Endothelial cell (in vitro differentiated cells): ENCODE results near the gene ASCL5. TPM values are rescaled to one million over a fixed set of nuclear protein-coding genes. Genes with fewer than 3 reads are reported as not detected.

Experiments
- DNase-seq: peaks from one replicate; pipeline ENCODE4 v3.0.0; 2021; ENCODE audit warnings: low spot score
- H3K27ac Mint-ChIP-seq: one replicate; pipeline ENCODE4 v1.8.0; 2021; ENCODE audit warnings: mixed read lengths, inconsistent platforms; ENCODE audit not compliant: unreplicated experiment
- H3K27me3 Mint-ChIP-seq: one replicate; pipeline ENCODE4 v1.8.0; 2021; ENCODE audit warnings: mild to moderate bottlenecking, moderate library complexity, mixed read lengths, inconsistent platforms; ENCODE audit not compliant: unreplicated experiment
- H3K36me3 Mint-ChIP-seq: one replicate; pipeline ENCODE4 v1.8.0; 2021; ENCODE audit warnings: mild to moderate bottlenecking, low read depth, mixed read lengths, inconsistent platforms; ENCODE audit not compliant: unreplicated experiment
- H3K4me1 Mint-ChIP-seq: one replicate; pipeline ENCODE4 v1.8.0; 2021; ENCODE audit warnings: mild to moderate bottlenecking, mixed read lengths, inconsistent platforms; ENCODE audit not compliant: unreplicated experiment
- H3K4me3 Mint-ChIP-seq: one replicate; pipeline ENCODE4 v1.8.0; 2021; ENCODE audit warnings: mild to moderate bottlenecking, mixed read lengths, inconsistent platforms; ENCODE audit not compliant: unreplicated experiment
- H3K9me3 Mint-ChIP-seq: one replicate; pipeline ENCODE4 v1.8.0; 2021; ENCODE audit warnings: mixed read lengths, inconsistent platforms; ENCODE audit not compliant: unreplicated experiment
- total RNA-seq: library from RNA; stranded (reverse); fragmentation: NEBNext Ultra II Directional; extraction: Animal tissue kit (Norgen Biotek cat#: 25700); gene quantifications from one replicate; pipeline ENCODE4 v1.2.1, GENCODE V29; 2021; ENCODE audit not compliant: unreplicated experiment
- TF ChIP-seq, protein P1 (sequence below): fragments of 200-600 bp; sonication (generic); IDR thresholded peaks from one replicate; pipeline ENCODE4 v1.5.0; 2021; ENCODE audit warnings: antibody characterized with exemption; ENCODE audit not compliant: unreplicated experiment

The ASCL5 gene
- total RNA-seq, 1 donor from 2014 or later, result not detected

DNA sequence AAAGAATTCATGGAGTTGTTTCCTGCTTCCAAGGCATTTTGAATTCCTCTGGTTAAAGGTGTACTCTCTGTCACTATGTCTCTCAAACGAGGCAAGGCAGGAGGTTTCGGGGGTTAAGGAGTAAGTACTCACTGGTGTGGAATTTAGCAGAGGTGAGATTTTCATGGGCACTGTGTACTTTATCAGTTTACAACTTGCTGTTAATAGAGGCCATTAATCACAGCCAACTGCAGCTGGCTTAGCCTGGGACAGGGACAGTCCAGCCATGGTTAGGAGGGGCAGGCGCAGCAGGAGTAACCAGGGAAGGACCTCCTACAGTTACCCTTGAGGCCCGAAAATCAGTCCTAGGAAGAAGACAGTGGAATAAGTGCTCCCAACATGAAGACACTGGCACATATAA lies 45.3 kb upstream of the ASCL5 start:
- Mint-ChIP-seq H3K9me3 (no peaks in the 10 kb centered on the region), H3K27me3 (peaks cover 6% of the 10 kb centered on the region), H3K4me1 (peaks cover 7% of the 10 kb centered on the region), H3K36me3 (no peaks in the 10 kb centered on the region), H3K27ac (no peak overlapping the region), H3K4me3 (no peak overlapping the region)
- no peak for DNase-seq
- TF ChIP-seq, protein P1, sequence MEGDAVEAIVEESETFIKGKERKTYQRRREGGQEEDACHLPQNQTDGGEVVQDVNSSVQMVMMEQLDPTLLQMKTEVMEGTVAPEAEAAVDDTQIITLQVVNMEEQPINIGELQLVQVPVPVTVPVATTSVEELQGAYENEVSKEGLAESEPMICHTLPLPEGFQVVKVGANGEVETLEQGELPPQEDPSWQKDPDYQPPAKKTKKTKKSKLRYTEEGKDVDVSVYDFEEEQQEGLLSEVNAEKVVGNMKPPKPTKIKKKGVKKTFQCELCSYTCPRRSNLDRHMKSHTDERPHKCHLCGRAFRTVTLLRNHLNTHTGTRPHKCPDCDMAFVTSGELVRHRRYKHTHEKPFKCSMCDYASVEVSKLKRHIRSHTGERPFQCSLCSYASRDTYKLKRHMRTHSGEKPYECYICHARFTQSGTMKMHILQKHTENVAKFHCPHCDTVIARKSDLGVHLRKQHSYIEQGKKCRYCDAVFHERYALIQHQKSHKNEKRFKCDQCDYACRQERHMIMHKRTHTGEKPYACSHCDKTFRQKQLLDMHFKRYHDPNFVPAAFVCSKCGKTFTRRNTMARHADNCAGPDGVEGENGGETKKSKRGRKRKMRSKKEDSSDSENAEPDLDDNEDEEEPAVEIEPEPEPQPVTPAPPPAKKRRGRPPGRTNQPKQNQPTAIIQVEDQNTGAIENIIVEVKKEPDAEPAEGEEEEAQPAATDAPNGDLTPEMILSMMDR, result no peak

DNA sequence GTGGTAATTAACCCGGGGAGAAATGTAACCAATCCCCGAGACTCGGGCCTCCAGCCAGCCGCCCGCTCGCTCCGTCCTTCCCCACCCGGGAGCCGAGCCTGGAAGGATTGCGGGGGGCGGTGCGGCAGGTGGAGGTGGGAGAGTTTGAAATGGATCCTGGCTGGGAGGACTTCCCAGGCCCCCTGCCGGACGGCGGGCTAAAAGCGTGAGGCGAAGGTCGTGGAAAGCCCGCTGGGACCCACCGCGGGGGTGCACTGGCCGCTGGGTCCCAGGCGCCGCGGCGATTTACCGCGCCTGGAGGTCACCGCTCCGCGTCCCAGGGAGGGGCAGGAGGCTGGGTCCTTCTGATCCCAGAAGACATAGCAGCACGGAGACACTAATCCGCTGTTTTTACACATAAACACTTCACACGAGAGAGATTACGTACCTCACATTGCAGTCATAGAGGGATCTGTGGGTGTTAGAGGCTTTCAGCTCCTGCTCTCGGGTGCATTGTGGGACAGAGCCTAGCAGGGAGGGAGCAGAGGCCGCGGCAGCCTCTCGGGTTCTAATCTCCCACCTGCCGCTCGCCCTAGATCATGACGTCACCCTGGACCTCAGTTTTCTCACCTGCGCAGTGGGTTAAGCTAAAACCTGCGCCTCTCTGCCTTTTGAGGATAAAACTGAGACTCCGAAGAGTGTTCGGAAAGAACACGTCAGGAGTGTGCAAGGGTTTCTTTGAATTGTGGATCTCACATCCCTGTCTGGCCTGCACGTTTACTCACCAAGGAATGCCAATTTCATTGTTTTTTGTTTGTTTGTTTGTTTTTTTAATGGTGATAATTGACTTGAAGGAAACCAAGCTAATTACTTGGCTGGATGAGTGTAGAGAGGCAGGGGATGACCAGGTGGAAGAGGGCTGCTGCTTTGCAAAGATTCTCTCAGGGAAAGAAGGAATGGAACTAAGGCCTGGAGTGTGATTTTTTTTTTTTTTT lies 44.4 kb upstream of the ASCL5 start:
- Mint-ChIP-seq H3K9me3 (no peaks in the 10 kb centered on the region), H3K27ac (no peak overlapping the region), H3K27me3 (peaks cover 6% of the 10 kb centered on the region), H3K36me3 (no peaks in the 10 kb centered on the region), H3K4me3 (peak overlapping the region; percentile 84), H3K4me1 (peaks cover 7% of the 10 kb centered on the region)
- TF ChIP-seq, protein P1, result peak; percentile 64
- peak; percentile 66 for DNase-seq

DNA sequence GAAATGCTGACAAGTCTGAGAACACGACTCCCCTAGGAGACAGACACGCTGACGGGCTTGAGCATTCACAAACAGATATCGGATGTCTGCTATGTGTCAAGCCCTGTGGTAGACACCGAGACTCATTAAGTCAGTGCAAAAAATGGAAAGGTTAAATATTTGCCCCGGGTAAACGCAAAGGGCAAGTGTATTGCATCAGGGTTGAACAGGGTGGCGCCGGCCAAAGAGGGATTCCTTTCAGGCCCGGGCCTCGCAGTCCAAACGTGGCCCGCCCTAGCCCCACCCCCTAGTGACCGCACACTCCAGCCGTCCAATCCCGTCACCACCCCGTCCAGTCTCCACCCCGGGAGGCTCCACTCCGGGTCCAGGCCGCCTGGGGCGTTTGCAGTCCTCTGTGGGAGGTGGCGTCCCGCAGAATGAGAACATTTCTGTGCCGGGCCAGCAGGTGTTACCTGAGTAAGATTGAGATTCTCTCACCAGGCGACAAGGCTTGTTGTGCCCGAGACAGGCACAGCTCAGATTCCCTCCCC lies 43.6 kb upstream of the ASCL5 start:
- H3K27me3 Mint-ChIP-seq, result peaks cover 5% of the 10 kb centered on the region
- H3K36me3 Mint-ChIP-seq, result no peaks in the 10 kb centered on the region
- H3K4me3 Mint-ChIP-seq, result peak overlapping the region; percentile 84
- no peak overlapping the region for H3K27ac Mint-ChIP-seq
- H3K4me1 Mint-ChIP-seq, result peaks cover 7% of the 10 kb centered on the region
- peak; percentile 88 for DNase-seq
- TF ChIP-seq, protein P1, result no peak
- no peaks in the 10 kb centered on the region for H3K9me3 Mint-ChIP-seq

DNA sequence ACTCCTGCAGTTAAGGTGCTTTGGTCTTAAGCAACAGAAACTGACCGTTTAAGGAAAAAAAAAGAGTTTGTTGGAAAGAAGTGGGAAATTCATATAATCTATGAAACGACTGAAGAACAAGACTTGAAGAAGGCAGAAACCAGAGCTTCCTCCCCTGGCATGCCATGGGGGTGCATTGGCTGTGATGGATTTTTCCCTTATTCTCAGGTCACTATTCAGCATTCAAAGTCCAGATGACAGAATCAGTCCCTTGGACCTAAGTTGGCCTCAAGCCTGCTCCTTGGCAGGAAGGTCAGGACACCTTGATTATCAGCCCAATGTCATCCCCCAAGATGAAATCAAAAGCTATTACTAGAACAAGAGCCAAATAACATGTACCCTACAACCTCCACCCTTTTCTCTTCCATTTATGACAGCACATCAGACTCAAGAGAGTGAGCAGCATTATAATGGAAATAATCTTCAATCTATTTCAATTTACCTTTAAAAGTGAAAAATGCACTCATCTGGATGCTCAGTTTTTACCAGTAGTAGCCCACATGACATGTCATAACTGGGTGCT lies 43.1 kb upstream of the ASCL5 start:
- no peak for DNase-seq
- Mint-ChIP-seq H3K27me3 (peaks cover 5% of the 10 kb centered on the region), H3K4me3 (no peak overlapping the region), H3K27ac (no peak overlapping the region), H3K9me3 (no peaks in the 10 kb centered on the region), H3K36me3 (no peaks in the 10 kb centered on the region), H3K4me1 (peaks cover 7% of the 10 kb centered on the region)
- TF ChIP-seq, protein P1, result no peak
